Measurements from ENCODE around the gene FBXW12.
"Not testable (repeated sequence)": the region's sequence is repeated elsewhere in the genome, so short reads cannot be mapped to it uniquely, and the experiment has no call there.

Gene FBXW12, protein sequence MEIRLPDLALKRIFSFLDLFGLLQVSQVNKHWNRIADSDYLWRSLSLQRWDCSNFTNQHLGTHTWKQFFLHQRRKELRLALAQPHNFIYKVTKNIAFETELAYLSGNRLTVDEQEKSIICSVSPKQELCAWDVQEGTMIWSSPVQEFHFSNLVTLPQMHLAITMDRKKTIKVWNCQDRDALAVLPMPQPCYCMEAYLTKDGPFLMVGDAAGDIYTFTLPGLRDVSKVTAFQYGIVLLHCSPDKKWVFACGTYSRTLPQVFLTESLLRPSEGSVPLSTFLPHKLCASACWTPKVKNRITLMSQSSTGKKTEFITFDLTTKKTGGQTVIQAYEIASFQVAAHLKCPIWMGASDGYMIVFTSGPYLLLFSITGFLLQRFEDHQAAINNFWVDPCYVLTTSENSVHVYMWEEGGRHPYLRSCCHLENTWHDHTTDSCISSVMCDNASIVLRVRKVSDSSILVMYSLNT

DNA sequence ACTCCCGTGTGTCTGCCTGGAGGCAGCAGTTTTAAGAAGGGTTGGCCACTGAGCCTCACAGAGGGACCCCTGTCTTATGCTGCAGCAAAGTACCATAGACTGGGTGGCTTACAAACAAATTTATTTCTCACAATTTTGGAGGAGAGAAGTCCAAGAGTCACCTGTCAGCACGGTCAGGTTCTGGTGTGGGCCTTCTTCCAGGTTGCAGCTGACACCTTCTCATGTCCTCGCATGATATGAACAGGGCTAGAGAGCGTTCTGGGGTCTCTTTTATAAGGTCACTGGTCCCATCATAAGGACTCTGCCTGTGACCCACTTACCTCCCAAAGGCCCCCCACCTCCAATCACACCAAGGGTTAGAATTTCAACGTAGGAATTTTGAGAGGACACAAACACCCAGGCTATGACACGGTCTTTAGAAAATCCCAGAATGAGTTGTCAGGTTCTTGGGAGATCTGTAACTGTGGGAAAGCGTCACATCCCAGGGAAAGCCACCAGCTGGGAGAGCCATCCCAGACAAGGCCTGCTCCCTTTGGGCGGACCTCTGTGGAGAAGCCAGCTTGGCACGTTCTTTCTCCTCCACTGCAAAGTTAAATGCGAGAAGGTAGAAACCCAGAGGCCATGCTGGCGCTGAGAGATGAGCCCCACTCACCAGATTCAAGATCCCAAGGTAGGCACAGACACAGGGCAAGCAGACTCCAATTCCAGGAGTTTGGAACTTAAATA, at the start of gene FBXW12:
Gene FBXW12, plus strand, starts transcription at position 569 of the 726 bp plus-strand sequence. CDS start 549 bp downstream, outside the sequence.
- DNase-seq: no peak

DNA sequence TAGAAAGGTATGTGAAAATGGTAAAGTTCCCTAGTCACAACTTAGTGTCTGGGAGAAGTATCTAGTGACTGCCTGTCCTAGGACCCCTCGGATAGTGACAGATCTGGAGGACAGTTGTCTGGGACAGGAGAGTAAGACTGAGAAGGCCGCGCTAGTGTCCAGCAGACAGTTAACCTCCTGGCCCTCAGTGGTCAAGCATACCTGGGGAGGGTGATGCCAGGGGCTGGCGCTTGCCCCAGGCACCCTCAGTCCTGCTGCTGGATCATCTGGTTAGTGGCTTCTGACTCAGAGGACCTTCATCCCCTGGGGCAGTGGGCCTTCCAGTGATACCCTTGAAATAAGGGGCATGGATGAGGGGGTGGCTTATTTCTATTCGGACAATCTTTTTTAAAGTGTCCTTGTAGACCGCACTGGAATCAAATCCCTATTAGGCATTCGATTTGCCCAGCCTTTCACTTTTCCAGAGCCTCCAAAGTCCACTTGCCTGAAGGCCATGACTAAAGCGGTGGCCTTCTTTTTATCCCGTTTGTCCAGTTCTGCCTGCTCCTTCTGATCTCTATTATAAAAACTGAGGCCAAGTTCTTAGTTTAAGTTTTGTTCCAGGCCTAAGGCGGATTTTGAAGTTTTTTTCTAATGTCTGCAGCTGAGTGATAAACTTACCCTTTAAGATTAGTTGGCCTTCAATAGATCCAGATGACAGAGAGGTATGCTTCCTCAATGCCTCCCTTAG, 40.1 kb upstream of the FBXW12 start:
- DNase-seq: not testable (repeated sequence)

DNA sequence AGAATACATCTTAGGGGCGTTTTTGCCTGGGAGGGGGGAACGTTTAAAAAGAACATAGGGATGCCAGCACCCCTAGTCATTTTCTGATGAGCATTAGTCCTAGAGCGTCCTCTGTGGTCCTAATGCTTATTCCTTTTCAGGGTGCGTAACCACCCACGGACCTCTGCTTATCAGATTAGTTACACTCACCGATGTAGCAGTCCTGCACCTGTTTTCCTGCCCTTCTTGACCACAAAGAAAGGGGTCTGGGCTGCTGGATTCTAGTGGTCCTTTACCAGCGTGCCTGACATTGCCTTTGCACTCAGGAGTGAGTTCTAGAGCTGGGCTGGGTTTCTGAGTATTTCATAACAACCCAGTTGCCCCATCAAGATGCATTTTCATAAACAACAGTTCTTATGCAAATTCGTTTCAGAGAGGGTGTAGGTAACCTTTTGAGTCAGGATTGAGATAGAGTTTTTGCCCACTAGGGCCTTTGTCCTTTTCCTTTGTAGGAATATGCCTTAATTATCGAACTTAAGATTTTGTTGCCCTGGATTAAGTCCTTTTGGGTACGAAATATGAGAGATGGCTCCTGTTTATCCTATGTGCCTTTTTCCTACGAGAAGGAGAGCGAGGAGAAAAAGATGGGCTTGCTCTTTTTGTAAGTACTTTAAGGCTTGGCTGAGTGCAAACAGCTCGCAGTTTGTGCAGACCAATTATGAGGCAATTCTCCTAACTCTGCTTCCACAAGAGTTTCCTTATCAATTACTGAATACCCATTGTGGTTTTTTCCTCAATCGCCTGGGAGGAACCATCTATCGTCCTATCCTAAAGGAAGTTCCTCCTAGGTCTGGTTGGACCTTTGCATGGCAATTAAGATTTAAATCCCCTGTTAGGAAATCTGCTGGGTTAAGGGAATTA, 38.4 kb upstream of the FBXW12 start, which contains the start of gene SPINK8:
Gene SPINK8, minus strand, starts transcription at position 316 of the 900 bp plus-strand sequence. CDS start 5,320 bp downstream, outside the sequence.
- DNase-seq: not testable (repeated sequence)

DNA sequence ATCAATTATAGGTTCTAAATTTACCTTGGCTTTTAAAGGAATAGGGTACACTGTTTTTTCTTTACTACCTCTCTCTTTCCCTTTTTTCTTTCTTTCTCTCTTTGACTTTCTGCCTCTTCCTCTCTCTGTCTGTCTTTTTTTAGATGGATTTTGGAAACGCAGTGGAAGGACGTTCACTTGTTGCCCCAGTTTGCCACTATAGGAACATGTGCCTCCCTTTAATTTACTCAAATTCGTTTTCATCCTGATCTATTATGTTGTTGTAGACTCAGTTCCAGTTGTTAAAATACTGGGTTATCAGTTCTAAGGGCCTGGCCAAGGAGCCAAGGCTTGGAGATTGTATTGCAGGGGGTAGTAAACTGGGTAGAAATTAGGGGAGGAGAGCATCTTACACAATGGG, 37.4 kb upstream of the FBXW12 start:
- no peak for DNase-seq

DNA sequence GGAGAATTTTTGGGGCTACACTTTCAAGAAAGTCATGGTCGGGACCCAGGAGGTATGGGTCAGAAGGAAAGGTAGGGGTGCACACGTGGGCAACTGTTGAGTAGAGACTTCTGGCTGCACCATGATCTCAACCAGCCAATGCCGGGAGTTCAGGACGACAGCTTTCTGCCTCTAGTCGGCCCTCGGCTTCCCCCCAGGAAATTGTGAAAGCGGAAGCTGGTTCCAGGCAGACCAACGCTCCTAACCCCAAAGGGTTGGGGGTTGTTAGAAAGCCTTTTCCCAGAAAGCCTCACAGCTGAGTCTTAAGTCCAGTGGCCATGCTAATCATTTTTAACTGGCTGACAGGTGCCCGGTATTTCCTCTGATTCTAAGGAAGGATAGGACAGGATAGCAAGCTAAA, 36.7 kb upstream of the FBXW12 start:
- DNase-seq: not testable (repeated sequence)

DNA sequence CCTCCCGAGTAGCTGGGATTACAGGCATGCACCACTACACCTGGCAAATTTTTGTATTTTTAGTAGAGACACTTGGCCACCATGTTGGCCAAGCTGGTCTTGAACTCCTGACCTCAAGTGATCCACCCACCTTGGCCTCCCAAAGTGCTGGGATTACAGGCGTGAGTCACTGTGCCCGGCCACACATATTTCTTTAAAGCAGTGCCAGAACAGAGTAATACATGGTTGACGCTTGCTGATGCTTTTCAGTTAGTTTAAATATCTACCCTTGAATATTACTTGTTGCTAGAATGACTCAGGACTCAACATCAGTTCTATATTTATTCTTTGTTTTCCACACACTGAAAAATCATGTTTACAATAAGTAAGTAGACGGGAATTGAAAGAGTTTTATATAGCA, 34.5 kb upstream of the FBXW12 start:
- DNase-seq: not testable (repeated sequence)

DNA sequence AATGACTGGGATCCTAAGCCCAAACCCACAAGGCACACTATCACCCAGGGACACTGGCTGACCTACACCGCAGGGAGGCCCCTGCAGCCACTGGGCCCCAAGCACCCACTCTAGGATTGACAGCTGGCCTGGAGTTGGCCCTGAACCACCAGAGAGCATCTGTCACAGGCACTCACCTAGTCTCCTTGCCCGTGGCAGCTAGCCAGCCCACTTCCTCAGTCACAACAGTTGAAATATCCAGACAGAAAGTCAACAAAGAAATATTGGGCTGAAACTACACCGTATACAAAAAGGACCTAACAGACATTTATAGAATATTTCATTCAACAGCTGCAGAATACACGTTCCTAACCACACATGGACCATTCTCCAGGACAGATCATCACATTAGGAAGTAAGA, 33.4 kb upstream of the FBXW12 start:
- no peak for DNase-seq

DNA sequence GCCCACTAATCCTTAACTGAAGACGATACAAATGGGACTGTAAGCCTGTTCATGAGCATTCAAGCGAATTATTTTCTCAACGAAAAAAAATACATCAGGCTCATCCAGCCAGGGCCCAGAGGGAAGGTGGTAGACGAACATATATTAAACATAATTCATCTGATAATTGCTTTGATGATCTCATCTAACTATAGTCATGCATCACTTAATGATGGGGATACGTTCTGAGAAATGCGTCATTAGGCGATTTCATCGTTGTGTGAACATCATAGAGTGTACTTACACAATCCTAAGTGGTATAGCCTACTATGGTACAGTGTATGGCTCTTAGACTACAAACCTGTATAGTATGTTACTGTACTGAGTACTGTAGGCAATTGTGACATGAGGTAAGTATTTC, 28.6 kb upstream of the FBXW12 start:
- no peak for DNase-seq

DNA sequence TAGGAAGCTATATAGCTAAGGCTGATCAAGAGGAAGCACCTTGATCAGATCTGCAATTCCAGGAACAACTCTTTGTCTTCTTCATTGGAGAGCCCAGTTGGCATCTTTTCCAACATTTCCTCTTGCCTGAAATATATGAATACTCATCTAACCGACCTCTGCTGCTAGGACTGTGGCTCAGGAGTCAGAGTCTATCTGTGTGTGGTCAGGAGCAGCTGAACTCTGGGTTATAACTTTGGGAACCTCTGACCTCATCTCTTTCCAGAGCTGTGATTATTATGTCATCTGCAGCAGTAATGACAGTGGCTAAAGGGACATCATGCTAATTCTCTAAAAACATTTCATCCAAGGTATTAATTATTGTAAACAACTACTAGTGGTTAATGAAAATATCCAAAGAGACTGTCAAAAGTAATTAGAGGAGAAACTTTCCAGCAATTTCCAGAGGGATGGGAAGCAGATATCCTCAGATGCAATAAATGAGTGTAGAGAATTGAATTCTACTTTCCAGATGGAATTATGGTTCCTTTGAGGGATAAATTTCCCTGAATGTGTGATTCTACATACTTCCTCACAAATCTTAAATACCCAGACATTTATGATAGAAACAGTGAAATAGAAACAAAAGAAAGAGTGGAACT, 27.0 kb upstream of the FBXW12 start:
- DNase-seq: no peak

DNA sequence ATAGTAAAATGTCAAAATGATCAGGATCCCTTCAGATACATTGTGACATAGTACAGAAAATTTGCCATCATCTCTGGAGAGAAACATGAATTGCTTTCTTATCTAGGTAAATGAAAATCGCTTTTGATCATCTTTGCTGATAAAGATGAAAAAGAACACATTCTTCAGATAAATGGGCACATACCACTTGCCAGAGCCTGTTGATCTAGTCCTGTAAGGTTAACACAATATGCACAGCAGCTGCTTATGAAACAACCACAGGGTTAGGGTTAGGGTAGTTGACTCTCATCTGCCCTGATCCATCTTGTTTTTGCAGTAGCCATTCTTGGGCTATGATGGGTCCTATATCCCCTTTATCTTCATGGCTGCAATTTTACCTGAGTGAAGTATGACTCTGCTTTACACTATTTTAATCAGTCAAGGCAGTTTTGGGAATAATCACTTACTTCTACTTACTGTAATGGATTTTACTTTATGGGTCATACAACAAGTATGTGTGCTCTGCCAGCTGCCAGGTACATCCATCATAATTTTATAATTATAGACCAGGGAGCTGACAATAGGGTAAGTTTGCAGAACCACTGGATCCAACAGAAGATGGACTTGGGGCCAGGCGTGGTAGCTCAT, 26.0 kb upstream of the FBXW12 start:
- no peak for DNase-seq

DNA sequence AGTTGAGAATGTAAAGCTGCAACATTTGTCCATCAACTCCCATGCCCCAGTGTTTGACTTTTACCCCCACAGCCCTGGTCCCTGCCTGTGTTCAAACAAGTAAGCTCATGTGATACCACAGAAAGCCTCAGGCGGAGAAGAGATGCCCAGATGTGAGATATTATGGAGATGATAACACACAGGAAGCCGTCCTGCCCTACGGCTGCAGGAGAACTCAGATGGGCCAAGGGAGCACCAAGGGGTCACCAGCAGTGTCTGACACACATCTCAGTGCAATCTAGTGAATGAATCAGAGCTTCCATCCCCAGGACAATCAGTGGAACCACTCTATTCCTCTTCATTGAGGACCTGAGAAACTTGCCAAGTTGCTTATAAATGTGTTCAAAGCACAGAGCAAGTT, 24.5 kb upstream of the FBXW12 start:
- no peak for DNase-seq

DNA sequence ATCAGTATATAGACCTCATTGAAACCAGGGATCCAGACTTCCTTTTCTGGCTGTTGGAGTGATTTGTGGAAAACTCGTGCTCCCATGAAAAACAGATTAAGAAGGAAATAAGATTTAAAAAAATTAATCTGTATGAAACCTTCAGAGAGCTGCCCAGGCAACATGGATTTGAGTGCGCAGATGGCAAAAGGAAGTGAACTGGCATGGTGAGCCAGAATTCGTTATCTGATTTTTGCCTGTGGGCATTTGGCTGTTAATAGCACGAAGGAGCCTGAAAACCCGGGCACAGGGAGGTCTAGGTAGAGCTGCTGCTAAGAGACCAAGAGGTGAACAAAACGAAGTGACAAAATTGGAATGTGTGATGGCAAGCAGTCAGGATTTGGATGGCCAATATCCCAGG, 19.5 kb upstream of the FBXW12 start:
- no peak for DNase-seq

DNA sequence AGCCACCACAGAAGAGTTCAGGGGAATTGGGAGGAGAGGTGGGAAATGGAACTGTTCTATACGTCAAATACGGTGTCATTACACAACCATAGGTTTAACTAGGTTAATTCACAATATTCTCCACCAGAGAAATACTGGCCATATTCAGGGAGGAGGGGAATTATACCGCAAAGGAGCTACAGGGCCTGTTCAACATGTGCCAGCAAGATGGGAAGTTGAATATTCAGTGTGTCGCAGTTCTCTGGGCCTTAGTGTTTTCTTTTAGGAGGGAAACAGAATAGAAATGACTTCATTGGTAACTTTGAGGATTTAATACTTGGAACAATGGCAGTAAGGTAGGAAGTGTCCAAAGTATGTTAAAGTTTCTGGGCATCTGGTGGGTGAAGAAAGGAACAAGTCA, 18.0 kb upstream of the FBXW12 start:
- no peak for DNase-seq

DNA sequence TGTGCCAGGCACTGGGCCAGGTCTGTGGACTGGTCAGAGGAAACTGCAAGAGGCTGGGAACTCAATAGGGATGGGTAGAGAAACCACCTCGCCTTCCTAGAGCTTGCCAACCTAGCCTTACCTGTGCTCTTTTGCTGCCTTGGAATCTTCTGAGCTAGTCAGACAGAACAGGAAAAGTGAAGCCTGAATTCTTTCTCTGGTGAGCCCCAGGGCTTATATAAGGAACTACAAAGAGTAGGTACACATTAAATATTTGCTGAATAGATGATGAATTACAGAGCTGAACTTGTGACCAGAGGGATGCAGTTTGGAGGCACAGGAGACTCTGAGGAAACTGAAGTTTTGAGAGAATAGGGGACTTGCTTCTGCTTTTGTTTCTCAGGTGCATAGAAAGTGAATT, 15.6 kb upstream of the FBXW12 start:
- DNase-seq: no peak

DNA sequence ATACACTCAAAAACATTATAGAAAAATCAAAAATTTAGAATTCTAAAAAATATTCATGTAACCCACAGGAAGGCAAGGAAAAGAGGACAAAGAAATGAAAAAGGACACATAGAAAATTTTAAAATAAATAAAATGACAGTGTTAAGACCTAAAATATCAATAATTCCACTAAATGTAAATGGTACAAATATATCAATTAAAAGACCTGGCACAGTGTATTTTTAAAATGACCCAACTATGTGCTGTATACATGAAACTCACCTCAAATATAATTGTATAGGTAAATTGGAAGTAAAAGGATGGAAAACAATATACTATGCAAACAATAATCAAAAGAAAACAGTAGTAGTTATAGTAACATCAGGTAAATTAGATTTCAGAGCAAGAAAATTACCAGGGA, 10.1 kb upstream of the FBXW12 start:
- DNase-seq: no peak

DNA sequence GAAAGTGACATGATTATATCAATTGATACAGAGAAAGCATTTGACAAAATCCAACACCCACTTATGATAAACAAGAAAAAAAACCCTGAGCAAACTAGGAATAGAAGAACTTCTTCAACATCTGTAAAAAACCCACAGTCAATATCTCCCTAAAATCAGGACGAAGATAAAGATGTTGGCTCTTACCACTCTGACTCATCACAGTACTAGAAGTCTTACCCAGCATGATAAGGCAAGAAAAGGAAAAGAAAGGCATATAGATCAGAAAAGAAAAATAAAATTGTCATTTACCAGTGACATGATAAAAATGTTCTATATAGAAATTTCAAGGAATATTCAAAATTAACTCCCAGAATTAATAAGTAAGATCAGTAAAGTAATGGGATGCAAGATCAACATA, 7.2 kb upstream of the FBXW12 start:
- no peak for DNase-seq

DNA sequence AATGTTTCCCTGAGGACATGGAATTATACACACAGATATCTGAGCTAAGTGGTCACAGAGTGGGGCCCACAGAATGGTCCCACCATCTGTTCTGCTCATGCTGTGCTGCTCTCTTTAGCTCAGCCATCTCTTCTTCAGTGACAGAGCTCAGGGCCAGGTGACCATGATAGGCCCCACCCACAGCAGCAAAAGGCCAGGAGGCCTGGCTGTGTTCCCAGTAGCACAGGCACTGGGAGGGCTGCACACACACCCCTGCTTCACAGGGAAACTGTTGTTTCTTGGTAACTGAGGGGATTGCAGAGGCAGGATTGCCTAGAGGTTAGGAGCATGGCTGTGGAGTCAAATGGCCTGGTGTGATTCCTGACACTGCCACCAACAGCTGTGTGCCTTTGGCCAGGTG, 4.8 kb upstream of the FBXW12 start:
- DNase-seq: peak in 1 of 2 experiments; percentile 15

DNA sequence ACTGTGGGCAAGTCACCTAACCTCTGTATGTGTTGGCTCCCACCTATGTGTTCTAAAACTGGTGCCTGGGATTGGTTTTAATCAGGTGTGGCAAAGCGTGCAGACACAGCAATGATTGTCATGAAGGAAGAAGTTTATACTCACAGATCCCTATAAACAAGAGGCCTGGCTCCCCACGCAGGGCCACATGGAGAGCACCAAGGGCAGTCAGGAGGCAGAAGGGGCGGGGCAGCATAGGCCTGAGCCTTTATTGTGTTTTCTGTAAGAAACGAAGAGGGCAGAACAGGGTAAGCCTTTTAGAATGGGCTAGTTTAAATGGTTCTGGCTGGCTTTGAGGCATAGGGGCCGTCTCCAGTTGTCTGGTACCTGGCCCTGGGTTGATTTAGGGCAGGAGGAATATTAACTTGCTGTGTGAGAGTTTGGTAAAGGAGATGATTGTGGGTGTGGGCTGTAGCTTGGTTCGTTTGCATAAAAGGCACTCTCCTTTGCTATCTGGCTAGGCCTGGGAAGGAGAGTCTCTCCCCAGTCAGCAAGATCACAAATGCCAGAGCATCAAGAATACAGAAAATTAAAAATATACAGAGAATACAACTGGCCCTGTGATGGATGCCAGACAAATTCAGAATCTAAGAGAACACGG, 2.2 kb upstream of the FBXW12 start:
- DNase-seq: no peak

DNA sequence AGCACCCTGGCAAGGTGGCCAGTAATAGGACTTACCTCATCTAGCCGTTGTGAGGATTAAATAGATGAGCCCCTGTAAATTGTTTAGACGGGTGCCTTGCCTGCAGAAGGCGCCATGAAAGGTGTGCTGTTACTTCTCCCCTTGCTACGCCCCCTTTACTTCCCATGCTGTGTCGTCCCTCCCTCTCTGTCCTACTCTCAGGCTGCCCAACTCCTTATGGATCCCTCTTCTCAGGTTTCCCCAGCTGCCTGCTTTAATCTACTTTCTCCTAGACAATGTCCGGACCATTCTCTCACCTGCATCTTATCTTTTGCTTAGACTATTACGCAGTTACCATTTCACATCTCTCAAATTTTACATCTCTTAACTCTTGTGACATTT, 1.7 kb upstream of the FBXW12 start:
- DNase-seq: no peak

DNA sequence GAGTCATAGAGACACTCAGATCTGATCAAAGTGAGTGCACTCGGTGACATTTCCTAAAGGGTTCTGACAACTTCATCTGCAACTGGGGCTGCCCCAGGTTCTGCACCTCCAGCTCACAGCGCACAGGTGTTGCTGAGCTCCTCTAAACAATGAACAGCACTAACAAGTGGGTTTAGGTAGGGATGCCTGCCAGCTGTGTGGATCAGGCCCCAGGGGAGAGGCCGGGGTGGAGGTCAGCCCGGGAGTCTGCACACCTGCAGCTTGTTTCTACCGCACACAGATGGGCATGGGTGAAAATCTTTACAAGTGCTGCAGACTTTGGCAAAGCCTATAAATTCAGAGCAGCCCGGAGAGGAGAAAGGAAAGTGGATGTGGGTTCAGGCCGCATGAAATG, 355 bp downstream of the FBXW12 start:
- DNase-seq: no peak

Data from NCI-H446 (cell line).